GM06990 (cell line): ENCODE data around the gene CYCS.
A peak's percentile ranks its signal among the peaks of the same experiment; 100 is the strongest.

ENCODE experiments used
- DNase-seq: peaks from one replicate; pipeline ENCODE4 v3.0.0-alpha.2; 2011; ENCODE audit not compliant: insufficient read length; ENCODE audit errors: extremely low read depth
- H3K27me3 ChIP-seq: replicated peaks from 2 replicates; pipeline ENCODE4 v1.6.0; 2011; ENCODE audit warnings: low read length; ENCODE audit not compliant: control insufficient read depth, insufficient read depth
- H3K36me3 ChIP-seq: 2 replicates; pipeline ENCODE4 v1.5.1; 2011; ENCODE audit warnings: low read length; ENCODE audit not compliant: control insufficient read depth, insufficient read depth
- H3K4me3 ChIP-seq: replicated peaks from 2 replicates; pipeline ENCODE4 v1.5.1; 2011; ENCODE audit warnings: low read depth, mild to moderate bottlenecking, control low read depth, low read length
- TF ChIP-seq, protein P1 (sequence below): IDR thresholded peaks from 2 replicates; pipeline ENCODE4 v1.5.1; 2011; ENCODE audit warnings: low read length, control low read depth, mild to moderate bottlenecking, inconsistent platforms; ENCODE audit not compliant: insufficient read depth, poor library complexity, severe bottlenecking

The CYCS gene

DNA sequence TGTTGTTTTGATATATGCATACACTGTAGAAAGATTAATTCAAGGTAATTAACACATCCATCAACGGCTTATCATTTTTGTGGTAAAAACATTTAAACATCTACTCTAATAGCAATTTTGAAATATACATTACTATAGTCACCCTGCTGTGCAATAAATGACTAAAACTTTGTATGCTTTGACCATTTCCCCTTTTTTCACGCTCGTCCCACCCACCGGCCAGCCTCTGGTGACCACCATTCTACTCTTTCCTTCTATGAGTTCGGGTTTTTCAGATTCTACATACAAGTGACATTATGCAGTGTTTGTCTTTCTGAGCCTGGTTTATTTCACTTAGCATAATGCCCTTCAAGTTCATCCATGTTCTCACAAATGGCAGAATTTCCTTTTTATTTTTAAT, 21.3 kb downstream of the CYCS start:
- no peak overlapping the region for H3K4me3 ChIP-seq
- H3K27me3 ChIP-seq = no peaks in the 10 kb centered on the region
- no peaks in the 10 kb centered on the region for H3K36me3 ChIP-seq
- TF ChIP-seq, protein P1, sequence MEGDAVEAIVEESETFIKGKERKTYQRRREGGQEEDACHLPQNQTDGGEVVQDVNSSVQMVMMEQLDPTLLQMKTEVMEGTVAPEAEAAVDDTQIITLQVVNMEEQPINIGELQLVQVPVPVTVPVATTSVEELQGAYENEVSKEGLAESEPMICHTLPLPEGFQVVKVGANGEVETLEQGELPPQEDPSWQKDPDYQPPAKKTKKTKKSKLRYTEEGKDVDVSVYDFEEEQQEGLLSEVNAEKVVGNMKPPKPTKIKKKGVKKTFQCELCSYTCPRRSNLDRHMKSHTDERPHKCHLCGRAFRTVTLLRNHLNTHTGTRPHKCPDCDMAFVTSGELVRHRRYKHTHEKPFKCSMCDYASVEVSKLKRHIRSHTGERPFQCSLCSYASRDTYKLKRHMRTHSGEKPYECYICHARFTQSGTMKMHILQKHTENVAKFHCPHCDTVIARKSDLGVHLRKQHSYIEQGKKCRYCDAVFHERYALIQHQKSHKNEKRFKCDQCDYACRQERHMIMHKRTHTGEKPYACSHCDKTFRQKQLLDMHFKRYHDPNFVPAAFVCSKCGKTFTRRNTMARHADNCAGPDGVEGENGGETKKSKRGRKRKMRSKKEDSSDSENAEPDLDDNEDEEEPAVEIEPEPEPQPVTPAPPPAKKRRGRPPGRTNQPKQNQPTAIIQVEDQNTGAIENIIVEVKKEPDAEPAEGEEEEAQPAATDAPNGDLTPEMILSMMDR = no peak
- no peak for DNase-seq

DNA sequence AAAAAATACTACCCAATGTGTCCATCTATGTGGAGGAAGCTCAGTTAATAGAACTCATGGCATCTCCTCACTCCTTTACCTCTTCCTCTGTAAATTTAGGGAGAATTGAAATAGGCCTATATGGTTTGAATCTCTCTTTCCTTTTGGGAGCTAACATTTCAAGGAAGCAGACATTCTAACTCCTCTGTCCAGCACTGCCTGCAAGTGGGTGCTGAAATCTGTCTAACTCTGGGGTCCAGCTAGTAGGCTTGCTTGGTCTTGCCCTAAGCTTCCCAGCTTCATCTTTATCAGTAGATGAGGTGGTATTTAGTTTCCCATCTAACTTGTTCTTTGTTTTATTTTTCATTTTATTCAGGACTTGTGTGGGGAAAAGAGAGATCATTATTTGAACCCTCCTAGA, 23.2 kb downstream of the CYCS start:
- no peaks in the 10 kb centered on the region for H3K36me3 ChIP-seq
- no peak overlapping the region for H3K4me3 ChIP-seq
- DNase-seq = no peak
- no peaks in the 10 kb centered on the region for H3K27me3 ChIP-seq
- TF ChIP-seq, protein P1 = no peak

DNA sequence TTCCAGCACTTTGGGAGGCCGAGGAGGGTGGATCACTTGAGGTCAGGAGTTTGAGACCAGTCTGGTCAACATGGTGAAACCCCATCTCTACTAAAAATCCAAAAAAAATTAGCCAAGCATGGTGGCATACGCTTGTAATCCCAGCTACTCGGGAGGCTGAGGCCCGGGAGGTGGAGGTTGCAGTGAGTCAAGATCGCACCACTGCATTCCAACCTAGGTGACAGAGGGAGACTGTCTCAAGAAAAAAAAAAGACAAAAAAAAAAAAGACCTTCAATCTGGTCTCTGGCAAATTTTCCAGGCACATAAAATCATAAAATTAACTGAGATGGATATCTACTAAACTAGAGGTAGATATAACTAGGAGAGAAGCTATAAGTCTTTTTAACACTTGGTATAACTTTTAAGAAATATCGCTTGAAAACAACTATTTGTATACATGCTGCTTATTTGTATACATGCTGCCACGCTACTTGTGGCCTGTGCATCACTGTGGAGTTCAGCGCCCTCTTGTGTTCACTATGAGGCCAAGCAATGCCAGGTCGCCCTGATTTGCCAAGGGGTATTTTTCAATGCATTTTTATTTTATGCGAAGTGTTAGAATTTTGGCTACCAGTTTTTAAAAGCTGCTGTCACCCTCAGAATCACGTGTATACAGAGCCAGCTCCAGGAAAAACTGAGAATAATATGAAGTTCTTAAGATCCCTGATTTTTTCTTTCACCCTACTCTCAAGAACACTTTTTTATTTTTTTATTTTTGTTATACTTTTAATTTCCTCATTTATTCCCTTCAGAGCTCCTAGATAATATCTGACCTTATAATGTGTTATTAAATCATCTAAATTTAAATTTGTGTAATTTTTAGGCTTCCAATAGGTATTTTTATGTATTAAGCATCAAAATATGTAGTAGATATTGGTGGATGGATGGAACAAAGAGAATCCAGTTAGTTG, 26.7 kb downstream of the CYCS start:
- no peak for DNase-seq
- TF ChIP-seq, protein P1 = peak; percentile 93
- H3K4me3 ChIP-seq = no peak overlapping the region
- no peaks in the 10 kb centered on the region for H3K36me3 ChIP-seq
- no peaks in the 10 kb centered on the region for H3K27me3 ChIP-seq

DNA sequence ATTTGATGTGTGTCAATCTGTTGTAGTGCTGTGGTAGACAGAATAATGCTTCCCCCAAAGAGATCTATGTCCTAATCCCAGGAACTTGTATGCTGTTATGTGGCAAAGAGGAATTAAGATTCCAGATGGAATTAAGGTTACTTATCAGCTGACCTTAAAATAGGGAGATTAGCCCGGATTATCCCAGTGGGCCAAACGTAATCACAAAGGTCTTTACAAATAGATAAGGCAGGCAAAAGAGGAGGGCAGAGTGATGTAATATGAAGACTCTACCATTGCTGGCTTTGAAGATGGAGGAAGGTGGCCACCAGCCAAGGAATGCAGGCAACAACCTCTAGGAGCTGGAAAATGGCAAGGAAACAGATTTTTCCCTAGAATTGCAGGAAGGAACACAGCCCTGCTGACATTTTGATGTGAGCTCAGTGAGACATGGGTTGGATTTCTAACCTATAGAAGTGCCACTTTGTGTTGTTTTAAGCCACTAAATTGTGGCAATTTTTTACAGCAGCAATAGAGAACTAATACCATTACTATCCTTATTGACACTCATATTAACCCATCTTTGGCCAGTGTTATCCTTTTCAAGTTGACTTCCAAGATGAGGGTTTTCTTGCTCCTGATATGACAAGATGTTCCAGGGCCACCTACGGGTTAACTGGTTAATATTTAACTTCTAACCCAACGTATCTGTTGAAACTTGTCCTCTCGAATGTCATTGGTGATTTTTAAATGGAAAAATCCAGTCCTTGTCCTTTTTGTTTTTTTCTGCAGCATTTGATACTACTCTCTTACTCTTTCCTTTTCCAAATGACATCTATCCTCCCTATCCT, 29.3 kb downstream of the CYCS start:
- H3K36me3 ChIP-seq = no peaks in the 10 kb centered on the region
- no peak overlapping the region for H3K4me3 ChIP-seq
- no peaks in the 10 kb centered on the region for H3K27me3 ChIP-seq
- TF ChIP-seq, protein P1 = no peak
- no peak for DNase-seq

DNA sequence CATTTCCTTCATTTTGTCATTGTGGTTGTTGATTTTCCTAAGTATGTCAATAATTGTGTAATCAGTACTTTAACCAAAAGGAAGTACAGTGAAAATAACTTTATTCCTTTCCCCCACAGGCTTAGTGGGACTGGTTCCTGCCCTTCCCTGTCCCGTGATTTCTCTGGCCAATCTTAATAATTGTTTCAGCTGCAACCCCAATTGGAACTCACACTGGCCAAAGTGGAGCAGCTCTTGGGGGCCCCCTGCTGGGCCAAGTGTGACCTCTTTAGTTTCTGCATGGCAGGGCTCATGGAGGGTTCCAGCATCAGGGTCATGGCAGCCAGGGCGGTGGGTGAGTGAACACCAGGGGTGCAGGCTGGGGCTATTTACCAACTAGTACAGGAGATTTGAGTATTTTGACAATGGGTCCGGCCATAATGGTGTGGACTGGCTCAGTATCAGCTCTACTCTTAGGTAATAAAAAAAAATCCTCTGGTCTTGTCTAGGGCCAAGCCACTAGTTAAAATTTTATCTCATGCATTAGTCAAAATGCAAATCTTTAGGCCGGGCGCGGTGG, 31.7 kb downstream of the CYCS start:
- H3K36me3 ChIP-seq = no peaks in the 10 kb centered on the region
- DNase-seq = peak; percentile 57
- TF ChIP-seq, protein P1 = peak; percentile 97
- H3K27me3 ChIP-seq = no peaks in the 10 kb centered on the region
- H3K4me3 ChIP-seq = no peak overlapping the region
